Lung (tissue), 12 donors: ENCODE measurements around the gene AMIGO2. TPM values are rescaled to one million over a fixed set of nuclear protein-coding genes. Genes with fewer than 3 reads are reported as not detected.

Source experiments
- ATAC-seq: fragments of 200-7000 bp; cut with Tn5 transposase; one replicate; pipeline ENCODE4 v1.9.1; 2020; ENCODE audit warnings: moderate number of reproducible peaks; ENCODE audit not compliant: insufficient read depth, low FRiP score
- DNase-seq, 3 donors: peaks; one replicate each; pipeline ENCODE4 v3.0.0-alpha.2; 2013 to 2017
- H3K27ac ChIP-seq, 2 donors: one replicate each; pipeline ENCODE4 v1.5.1; 2013; ENCODE audit warnings: mild to moderate bottlenecking in 2 of 2, moderate library complexity in 2 of 2, control low read depth in 1 of 2, inconsistent platforms in 1 of 2, low read depth in 1 of 2, low read length in 1 of 2
- H3K27me3 ChIP-seq, 3 donors: one replicate each; pipeline ENCODE4 v1.5.1; 2013; ENCODE audit warnings: low read length in 2 of 3; ENCODE audit not compliant: control insufficient read depth in 3 of 3, insufficient read depth in 3 of 3
- H3K36me3 ChIP-seq, 4 donors: one replicate each; pipeline ENCODE4 v1.5.1; 2013; ENCODE audit warnings: low read length in 4 of 4, mild to moderate bottlenecking in 1 of 4, moderate library complexity in 1 of 4; ENCODE audit not compliant: control insufficient read depth in 4 of 4, insufficient read depth in 4 of 4
- H3K4me1 ChIP-seq, 5 donors: one replicate each; pipeline ENCODE4 v1.5.1; 2013; ENCODE audit warnings: low read length in 5 of 5, mild to moderate bottlenecking in 2 of 5, moderate library complexity in 1 of 5; ENCODE audit not compliant: control insufficient read depth in 5 of 5, insufficient read depth in 5 of 5
- H3K4me3 ChIP-seq: one replicate; pipeline ENCODE4 v1.5.1; 2013; ENCODE audit warnings: mild to moderate bottlenecking, control low read depth, moderate library complexity
- H3K9ac ChIP-seq, 2 donors: one replicate each; pipeline ENCODE4 v1.5.1; 2013; ENCODE audit warnings: low read length in 2 of 2, control low read depth in 1 of 2; ENCODE audit not compliant: insufficient read depth in 1 of 2
- H3K9me3 ChIP-seq, 4 donors: one replicate each; pipeline ENCODE4 v1.5.1; 2013; ENCODE audit warnings: low read length in 3 of 4, mild to moderate bottlenecking in 1 of 4, moderate library complexity in 1 of 4; ENCODE audit not compliant: control insufficient read depth in 4 of 4, insufficient read depth in 3 of 4
- CTCF ChIP-seq: IDR thresholded peaks from 2 replicates; pipeline ENCODE4 v1.5.1; 2012; ENCODE audit warnings: mild to moderate bottlenecking; ENCODE audit errors: control extremely low read depth, extremely low read depth
- WGBS, 2 donors: extraction: QIAGEN DNeasy Blood & Tissue Kit; methylation state at CpG; one replicate each; pipeline ENCODE4 v1.1.7; 2013; 5-methylcytosine and 5-hydroxymethylcytosine counted together
- polyA plus RNA-seq, 2 donors: library from polyadenylated mRNA; stranded (reverse); fragments of 200-250 nt; gene quantifications; one replicate each; pipeline ENCODE4 v1.2.1, GENCODE V29; 2013
- total RNA-seq, 2 donors: library from RNA; depleted of rRNA in 1 of 2; stranded (reverse); fragments of >200 nt in 1 of 2; gene quantifications; one replicate each; pipeline ENCODE4 v1.2.1, GENCODE V29; 2014 to 2021
- donor health status: control.
- donor health status: control.
- donor health status: Bipolar disorder and iron deficiency.
- donor health status: healthy.
- donor health status: DM: yes; HTN: yes; CAD: no.

The AMIGO2 gene
- total and polyA plus RNA-seq, 4 donors, result 5.7 to 17.7 (median 7.8) TPM

GRCh38 chr12:47029903-47030302 lies 49.9 kb downstream of the AMIGO2 start:
- no peak for TF ChIP-seq CTCF
- Histone ChIP-seq H3K27ac (no peak overlapping the region), H3K9me3 (no peaks in the 10 kb centered on the region), H3K4me1 (peaks cover 0 to 3% (median 0%) of the 10 kb centered on the region in 5 donors), H3K9ac (no peak overlapping the region), H3K4me3 (no peak overlapping the region), H3K36me3 (no peaks in the 10 kb centered on the region), H3K27me3 (no peaks in the 10 kb centered on the region)
- no peak for ATAC-seq
- DNase-seq, result no peak
- WGBS, 2 donors, result 94 to 97% methylated on average over 2 of the region's 2 CpGs

- ATAC-seq (no peak), DNase-seq (no peak)
- 78 to 80% methylated on average over 4 of the region's 4 CpGs for WGBS, 2 donors
- TF ChIP-seq CTCF, result no peak
- Histone ChIP-seq H3K4me1 (peaks cover 0 to 3% (median 0%) of the 10 kb centered on the region in 5 donors), H3K27me3 (no peaks in the 10 kb centered on the region), H3K9ac (no peak overlapping the region), H3K27ac (no peak overlapping the region), H3K4me3 (no peak overlapping the region), H3K36me3 (no peaks in the 10 kb centered on the region), H3K9me3 (no peaks in the 10 kb centered on the region)
Measured at GRCh38 chr12:47028981-47029708, 50.6 kb downstream of the AMIGO2 start.

- Histone ChIP-seq H3K9me3 (no peaks in the 10 kb centered on the region), H3K36me3 (no peaks in the 10 kb centered on the region), H3K9ac (no peak overlapping the region), H3K4me1 (peaks cover 0 to 3% (median 0%) of the 10 kb centered on the region in 5 donors), H3K27me3 (no peaks in the 10 kb centered on the region), H3K27ac (no peak overlapping the region), H3K4me3 (no peak overlapping the region)
- TF ChIP-seq CTCF, result no peak
- WGBS, 2 donors, result 81 to 82% methylated on average over 5 of the region's 5 CpGs
- no peak for DNase-seq
- no peak for ATAC-seq
Measured at GRCh38 chr12:47028186-47028585, 51.6 kb downstream of the AMIGO2 start.

Other genes starting within 250 kb of the AMIGO2 start
- gene PCED1B, start 338 bp downstream of the AMIGO2 start, total RNA-seq, result 1 to 10 TPM; 2.2 to 8.2 TPM
- 1 to 10 TPM; 3.0 to 4.7 TPM for gene PCED1B, start 338 bp downstream of the AMIGO2 start, polyA plus RNA-seq